Liver (tissue), 9 donors: ENCODE data around the gene KCNK3. TPM values are rescaled to one million over a fixed set of nuclear protein-coding genes. Genes with fewer than 3 reads are reported as not detected.
"Not testable (repeated sequence)": the region's sequence is repeated elsewhere in the genome, so short reads cannot be mapped to it uniquely, and the experiment has no call there.

ENCODE experiments used
- DNase-seq: peaks from one replicate; pipeline ENCODE4 v3.0.0-alpha.2; 2017; ENCODE audit warnings: low spot score
- H3K27ac ChIP-seq, 2 donors: one replicate each; pipeline ENCODE4 v1.7.0; 2013; ENCODE audit warnings: inconsistent platforms in 2 of 2, low read length in 2 of 2, control low read depth in 1 of 2, low read depth in 1 of 2, mild to moderate bottlenecking in 1 of 2
- H3K27me3 ChIP-seq, 4 donors: one replicate each; pipeline versions ENCODE4 v1.6.1 to v1.7.0; 2013; ENCODE audit warnings: low read length in 3 of 4, inconsistent platforms in 1 of 4, mild to moderate bottlenecking in 1 of 4, moderate library complexity in 1 of 4; ENCODE audit not compliant: control insufficient read depth in 4 of 4, insufficient read depth in 4 of 4
- H3K36me3 ChIP-seq, 4 donors: one replicate each; pipeline versions ENCODE4 v1.6.1 to v1.7.0; 2013; ENCODE audit warnings: low read length in 3 of 4, mild to moderate bottlenecking in 3 of 4, low read depth in 1 of 4, moderate library complexity in 1 of 4; ENCODE audit not compliant: control insufficient read depth in 4 of 4, insufficient read depth in 3 of 4
- H3K4me1 ChIP-seq, 4 donors: one replicate each; pipeline versions ENCODE4 v1.6.1 to v1.7.0; 2013; ENCODE audit warnings: low read length in 3 of 4, mild to moderate bottlenecking in 3 of 4, moderate library complexity in 1 of 4; ENCODE audit not compliant: control insufficient read depth in 4 of 4, insufficient read depth in 4 of 4
- H3K4me3 ChIP-seq, 3 donors: one replicate each; pipeline versions ENCODE4 v1.6.1 to v1.7.0; 2013; ENCODE audit warnings: low read length in 3 of 3, control low read depth in 1 of 3, low read depth in 1 of 3, mild to moderate bottlenecking in 1 of 3
- H3K9ac ChIP-seq, 2 donors: one replicate each; pipeline ENCODE4 v1.7.0; 2013; ENCODE audit warnings: low read length in 2 of 2, mild to moderate bottlenecking in 2 of 2, moderate library complexity in 2 of 2, control low read depth in 1 of 2, low read depth in 1 of 2
- H3K9me3 ChIP-seq, 4 donors: one replicate each; pipeline versions ENCODE4 v1.6.1 to v1.7.0; 2013; ENCODE audit warnings: low read length in 3 of 4; ENCODE audit not compliant: control insufficient read depth in 4 of 4
- EGR1 ChIP-seq, 2 donors: IDR thresholded peaks; 2 replicates each; pipeline ENCODE4 v1.6.1; 2016 to 2018; ENCODE audit warnings: antibody characterized with exemption in 2 of 2, low read depth in 2 of 2
- FOXA2 ChIP-seq: IDR thresholded peaks from 2 replicates; pipeline ENCODE4 v1.6.1; 2016; ENCODE audit warnings: antibody characterized with exemption
- GABPA ChIP-seq, 2 donors: IDR thresholded peaks in 1 of 2; conservative IDR thresholded peaks in 1 of 2; 2 replicates each; pipeline ENCODE4 v1.6.1; 2016; ENCODE audit warnings: antibody characterized with exemption in 2 of 2, mild to moderate bottlenecking in 1 of 2, moderate library complexity in 1 of 2
- HNF4A ChIP-seq, 2 donors: conservative IDR thresholded peaks; 2 replicates each; pipeline ENCODE4 v1.6.1; 2016; ENCODE audit warnings: antibody characterized with exemption in 2 of 2, mild to moderate bottlenecking in 2 of 2
- HNF4G ChIP-seq: IDR thresholded peaks from 2 replicates; pipeline ENCODE4 v1.6.1; 2016; ENCODE audit warnings: antibody characterized with exemption
- JUND ChIP-seq, 2 donors: IDR thresholded peaks; 2 replicates each; pipeline ENCODE4 v1.6.1; 2016; ENCODE audit warnings: antibody characterized with exemption in 2 of 2
- NR2F2 ChIP-seq: IDR thresholded peaks from 2 replicates; pipeline ENCODE4 v1.6.1; 2016; ENCODE audit warnings: antibody characterized with exemption
- RAD21 ChIP-seq, 2 donors: IDR thresholded peaks; 2 replicates each; pipeline ENCODE4 v1.6.1; 2016; ENCODE audit warnings: antibody characterized with exemption in 2 of 2, mild to moderate bottlenecking in 2 of 2
- WGBS: extraction: QIAGEN DNeasy Blood & Tissue Kit; methylation state at CpG from one replicate; pipeline ENCODE4 v1.1.7; 2013; 5-methylcytosine and 5-hydroxymethylcytosine counted together
- polyA plus RNA-seq, 2 donors: library from polyadenylated mRNA; stranded (reverse) in 1 of 2; unstranded in 1 of 2; fragments of 200-250 nt in 1 of 2; fragments of >200 nt in 1 of 2; fragmentation: Nextera tagmentation in 1 of 2; extraction: Ambion mirVana in 1 of 2; gene quantifications; one replicate each; pipeline versions ENCODE4 v1.2.1 to v1.2.3, GENCODE V29; 2013 to 2015
- total RNA-seq, 2 donors: library from RNA; depleted of rRNA; stranded (reverse); fragments of >200 nt; gene quantifications; one replicate each; pipeline ENCODE4 v1.2.3, GENCODE V29; 2014
- TF ChIP-seq, protein P1 (sequence below): IDR thresholded peaks from 2 replicates; pipeline ENCODE4 v1.6.1; 2016; ENCODE audit warnings: antibody characterized with exemption
- TF ChIP-seq, protein P2 (sequence below): IDR thresholded peaks from 2 replicates; pipeline ENCODE4 v1.6.1; 2016; ENCODE audit warnings: antibody characterized with exemption
- TF ChIP-seq, protein P3 (sequence below): fragments of 150-350 bp; IDR thresholded peaks from 2 replicates; pipeline ENCODE4 v1.5.1; 2017; ENCODE audit warnings: improper control_type of control experiment, low read depth, low read length; ENCODE audit not compliant: missing input control
- TF ChIP-seq, protein P4 (sequence below): IDR thresholded peaks from 2 replicates; pipeline ENCODE4 v1.6.1; 2016; ENCODE audit warnings: antibody characterized with exemption, mild to moderate bottlenecking
- TF ChIP-seq, protein P5 (sequence below): IDR thresholded peaks from 2 replicates; pipeline ENCODE4 v1.6.1; 2016; ENCODE audit warnings: antibody characterized with exemption
- donor health status: healthy.
- donor health status: healthy.
- donor health status: healthy.
- donor health status: healthy.
- donor health status: healthy.

The KCNK3 gene
- total and polyA plus RNA-seq, 4 donors = 0.78 to 6.6 (median 2.6) TPM; not detected in 1

DNA sequence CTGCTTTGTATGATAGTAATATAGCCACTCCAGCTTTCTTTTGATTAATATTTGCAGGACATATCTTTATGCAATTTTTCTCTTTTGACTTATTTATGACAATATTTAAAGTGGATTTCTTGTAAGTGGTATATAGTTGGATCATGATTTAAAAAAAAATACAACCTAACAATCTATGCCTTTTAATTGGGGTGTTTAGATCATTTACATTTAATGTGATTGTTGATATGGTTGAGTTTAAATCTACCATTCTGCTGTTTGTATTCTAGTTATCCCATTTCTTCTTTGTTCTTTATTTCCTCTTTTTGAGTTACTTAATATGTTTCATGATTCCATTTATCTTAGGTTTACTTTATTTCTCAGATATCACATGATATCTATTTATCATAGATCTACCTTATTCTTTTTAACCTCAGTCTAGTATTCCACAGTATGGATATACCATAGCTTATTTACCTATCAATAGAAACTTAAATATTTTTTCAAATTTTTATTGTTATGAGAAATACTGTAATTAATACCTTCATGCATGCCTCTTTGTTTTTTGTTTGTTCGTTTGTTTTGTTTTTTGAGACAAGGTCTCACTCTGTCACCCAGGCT lies 32.1 kb upstream of the KCNK3 start:
- Histone ChIP-seq H3K9ac (no peak overlapping the region), H3K27me3 (peaks cover 0 to 4% (median 2%) of the 10 kb centered on the region in 4 donors), H3K4me1 (no peaks in the 10 kb centered on the region), H3K4me3 (no peak overlapping the region), H3K36me3 (no peaks in the 10 kb centered on the region), H3K27ac (no peak overlapping the region), H3K9me3 (peaks cover 0 to 8% (median 0%) of the 10 kb centered on the region in 4 donors)
- 72% methylated on average over 1 of the region's 1 CpG for WGBS
- no peak for DNase-seq
- TF ChIP-seq, protein P1, sequence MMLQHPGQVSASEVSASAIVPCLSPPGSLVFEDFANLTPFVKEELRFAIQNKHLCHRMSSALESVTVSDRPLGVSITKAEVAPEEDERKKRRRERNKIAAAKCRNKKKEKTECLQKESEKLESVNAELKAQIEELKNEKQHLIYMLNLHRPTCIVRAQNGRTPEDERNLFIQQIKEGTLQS = no peak
- TF ChIP-seq HNF4A (conservative IDR thresholded peaks at IDR 0.05) (no peak), GABPA (IDR thresholded peaks at IDR 0.05 in 1 of 2, conservative IDR thresholded peaks at IDR 0.05 in 1 of 2) (no peak), JUND (IDR thresholded peaks at IDR 0.05) (no peak)
- TF ChIP-seq, protein P2, sequence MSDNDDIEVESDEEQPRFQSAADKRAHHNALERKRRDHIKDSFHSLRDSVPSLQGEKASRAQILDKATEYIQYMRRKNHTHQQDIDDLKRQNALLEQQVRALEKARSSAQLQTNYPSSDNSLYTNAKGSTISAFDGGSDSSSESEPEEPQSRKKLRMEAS = no peak
- TF ChIP-seq, protein P3, sequence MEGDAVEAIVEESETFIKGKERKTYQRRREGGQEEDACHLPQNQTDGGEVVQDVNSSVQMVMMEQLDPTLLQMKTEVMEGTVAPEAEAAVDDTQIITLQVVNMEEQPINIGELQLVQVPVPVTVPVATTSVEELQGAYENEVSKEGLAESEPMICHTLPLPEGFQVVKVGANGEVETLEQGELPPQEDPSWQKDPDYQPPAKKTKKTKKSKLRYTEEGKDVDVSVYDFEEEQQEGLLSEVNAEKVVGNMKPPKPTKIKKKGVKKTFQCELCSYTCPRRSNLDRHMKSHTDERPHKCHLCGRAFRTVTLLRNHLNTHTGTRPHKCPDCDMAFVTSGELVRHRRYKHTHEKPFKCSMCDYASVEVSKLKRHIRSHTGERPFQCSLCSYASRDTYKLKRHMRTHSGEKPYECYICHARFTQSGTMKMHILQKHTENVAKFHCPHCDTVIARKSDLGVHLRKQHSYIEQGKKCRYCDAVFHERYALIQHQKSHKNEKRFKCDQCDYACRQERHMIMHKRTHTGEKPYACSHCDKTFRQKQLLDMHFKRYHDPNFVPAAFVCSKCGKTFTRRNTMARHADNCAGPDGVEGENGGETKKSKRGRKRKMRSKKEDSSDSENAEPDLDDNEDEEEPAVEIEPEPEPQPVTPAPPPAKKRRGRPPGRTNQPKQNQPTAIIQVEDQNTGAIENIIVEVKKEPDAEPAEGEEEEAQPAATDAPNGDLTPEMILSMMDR = no peak
- TF ChIP-seq, protein P4, sequence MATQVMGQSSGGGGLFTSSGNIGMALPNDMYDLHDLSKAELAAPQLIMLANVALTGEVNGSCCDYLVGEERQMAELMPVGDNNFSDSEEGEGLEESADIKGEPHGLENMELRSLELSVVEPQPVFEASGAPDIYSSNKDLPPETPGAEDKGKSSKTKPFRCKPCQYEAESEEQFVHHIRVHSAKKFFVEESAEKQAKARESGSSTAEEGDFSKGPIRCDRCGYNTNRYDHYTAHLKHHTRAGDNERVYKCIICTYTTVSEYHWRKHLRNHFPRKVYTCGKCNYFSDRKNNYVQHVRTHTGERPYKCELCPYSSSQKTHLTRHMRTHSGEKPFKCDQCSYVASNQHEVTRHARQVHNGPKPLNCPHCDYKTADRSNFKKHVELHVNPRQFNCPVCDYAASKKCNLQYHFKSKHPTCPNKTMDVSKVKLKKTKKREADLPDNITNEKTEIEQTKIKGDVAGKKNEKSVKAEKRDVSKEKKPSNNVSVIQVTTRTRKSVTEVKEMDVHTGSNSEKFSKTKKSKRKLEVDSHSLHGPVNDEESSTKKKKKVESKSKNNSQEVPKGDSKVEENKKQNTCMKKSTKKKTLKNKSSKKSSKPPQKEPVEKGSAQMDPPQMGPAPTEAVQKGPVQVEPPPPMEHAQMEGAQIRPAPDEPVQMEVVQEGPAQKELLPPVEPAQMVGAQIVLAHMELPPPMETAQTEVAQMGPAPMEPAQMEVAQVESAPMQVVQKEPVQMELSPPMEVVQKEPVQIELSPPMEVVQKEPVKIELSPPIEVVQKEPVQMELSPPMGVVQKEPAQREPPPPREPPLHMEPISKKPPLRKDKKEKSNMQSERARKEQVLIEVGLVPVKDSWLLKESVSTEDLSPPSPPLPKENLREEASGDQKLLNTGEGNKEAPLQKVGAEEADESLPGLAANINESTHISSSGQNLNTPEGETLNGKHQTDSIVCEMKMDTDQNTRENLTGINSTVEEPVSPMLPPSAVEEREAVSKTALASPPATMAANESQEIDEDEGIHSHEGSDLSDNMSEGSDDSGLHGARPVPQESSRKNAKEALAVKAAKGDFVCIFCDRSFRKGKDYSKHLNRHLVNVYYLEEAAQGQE = no peak

DNA sequence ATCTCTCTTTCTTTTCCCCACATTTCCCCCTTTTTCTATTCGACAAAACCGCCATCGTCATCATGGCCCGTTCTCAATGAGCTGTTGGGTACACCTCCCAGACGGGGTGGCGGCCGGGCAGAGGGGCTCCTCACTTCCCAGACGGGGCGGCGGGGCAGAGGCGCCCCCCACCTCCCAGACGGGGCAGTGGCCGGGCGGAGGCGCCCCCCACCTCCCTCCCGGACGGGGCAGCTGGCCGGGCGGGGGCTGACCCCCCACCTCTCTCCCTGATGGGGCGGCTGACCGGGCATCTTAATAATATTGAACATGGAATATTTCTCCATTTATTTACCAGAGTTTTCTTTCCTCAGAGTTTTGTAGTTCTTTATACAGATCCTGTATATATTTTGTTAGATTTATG lies 27.2 kb upstream of the KCNK3 start:
- not testable (repeated sequence) for H3K9ac ChIP-seq, H3K27ac ChIP-seq, H3K36me3 ChIP-seq, H3K4me3 ChIP-seq, DNase-seq, H3K9me3 ChIP-seq, H3K27me3 ChIP-seq, H3K4me1 ChIP-seq
- WGBS = 88% methylated on average over 21 of the region's 21 CpGs

DNA sequence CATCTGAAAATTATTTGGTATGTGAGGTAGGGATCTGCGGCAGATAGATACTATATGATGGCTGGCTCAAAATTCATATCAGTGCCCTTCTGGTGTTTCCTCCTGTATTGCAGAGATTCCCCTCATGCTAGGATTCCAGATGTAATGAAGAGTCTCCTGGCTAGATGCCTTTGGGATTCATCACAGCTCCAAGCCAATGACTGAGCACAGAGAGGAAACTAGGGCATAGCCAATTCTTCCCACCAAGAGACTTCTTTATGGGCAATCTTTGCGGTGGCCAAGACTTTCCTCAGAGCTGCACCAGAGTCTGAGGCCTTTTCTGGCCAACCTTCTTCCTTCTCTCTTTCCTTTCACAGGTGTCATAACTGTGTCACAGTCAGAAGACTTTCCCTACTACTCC lies 25.9 kb upstream of the KCNK3 start:
- H3K4me1 ChIP-seq = no peaks in the 10 kb centered on the region
- WGBS = 45% methylated on average over 2 of the region's 2 CpGs
- TF ChIP-seq NR2F2 (no peak), RAD21 (IDR thresholded peaks at IDR 0.05) (no peak), HNF4G (no peak), HNF4A (conservative IDR thresholded peaks at IDR 0.05) (no peak), GABPA (IDR thresholded peaks at IDR 0.05 in 1 of 2, conservative IDR thresholded peaks at IDR 0.05 in 1 of 2) (no peak), EGR1 (IDR thresholded peaks at IDR 0.05; ENCODE audit: low read depth in 2 of 2) (no peak), FOXA2 (no peak), JUND (IDR thresholded peaks at IDR 0.05) (no peak)
- TF ChIP-seq, protein P5, sequence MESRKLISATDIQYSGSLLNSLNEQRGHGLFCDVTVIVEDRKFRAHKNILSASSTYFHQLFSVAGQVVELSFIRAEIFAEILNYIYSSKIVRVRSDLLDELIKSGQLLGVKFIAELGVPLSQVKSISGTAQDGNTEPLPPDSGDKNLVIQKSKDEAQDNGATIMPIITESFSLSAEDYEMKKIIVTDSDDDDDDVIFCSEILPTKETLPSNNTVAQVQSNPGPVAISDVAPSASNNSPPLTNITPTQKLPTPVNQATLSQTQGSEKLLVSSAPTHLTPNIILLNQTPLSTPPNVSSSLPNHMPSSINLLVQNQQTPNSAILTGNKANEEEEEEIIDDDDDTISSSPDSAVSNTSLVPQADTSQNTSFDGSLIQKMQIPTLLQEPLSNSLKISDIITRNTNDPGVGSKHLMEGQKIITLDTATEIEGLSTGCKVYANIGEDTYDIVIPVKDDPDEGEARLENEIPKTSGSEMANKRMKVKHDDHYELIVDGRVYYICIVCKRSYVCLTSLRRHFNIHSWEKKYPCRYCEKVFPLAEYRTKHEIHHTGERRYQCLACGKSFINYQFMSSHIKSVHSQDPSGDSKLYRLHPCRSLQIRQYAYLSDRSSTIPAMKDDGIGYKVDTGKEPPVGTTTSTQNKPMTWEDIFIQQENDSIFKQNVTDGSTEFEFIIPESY = no peak
- TF ChIP-seq, protein P4 = no peak
- TF ChIP-seq, protein P1 = no peak

More for the DNA sequence above, 25.9 kb upstream of the KCNK3 start:
- H3K4me3 ChIP-seq = no peak overlapping the region
- H3K9me3 ChIP-seq = peaks cover 0 to 2% (median under 1%) of the 10 kb centered on the region in 4 donors
- DNase-seq = no peak
- H3K27me3 ChIP-seq = peaks cover 0 to 4% (median 2%) of the 10 kb centered on the region in 4 donors
- H3K36me3 ChIP-seq = no peaks in the 10 kb centered on the region
- H3K27ac ChIP-seq = no peak overlapping the region
- H3K9ac ChIP-seq = no peak overlapping the region
